NCI-H2196 (cell line): Measurements from ENCODE around the gene ADAM12.
A peak's percentile ranks its signal among the peaks of the same experiment; 100 is the strongest.
"Not testable (repeated sequence)": the region's sequence is repeated elsewhere in the genome, so short reads cannot be mapped to it uniquely, and the experiment has no call there.

Experiments used
- DNase-seq: peaks from one replicate; lab custom pipeline; 2025; ENCODE audit not compliant: unreplicated experiment; lab: John Stamatoyannopoulos, UW

The ADAM12 gene

DNA sequence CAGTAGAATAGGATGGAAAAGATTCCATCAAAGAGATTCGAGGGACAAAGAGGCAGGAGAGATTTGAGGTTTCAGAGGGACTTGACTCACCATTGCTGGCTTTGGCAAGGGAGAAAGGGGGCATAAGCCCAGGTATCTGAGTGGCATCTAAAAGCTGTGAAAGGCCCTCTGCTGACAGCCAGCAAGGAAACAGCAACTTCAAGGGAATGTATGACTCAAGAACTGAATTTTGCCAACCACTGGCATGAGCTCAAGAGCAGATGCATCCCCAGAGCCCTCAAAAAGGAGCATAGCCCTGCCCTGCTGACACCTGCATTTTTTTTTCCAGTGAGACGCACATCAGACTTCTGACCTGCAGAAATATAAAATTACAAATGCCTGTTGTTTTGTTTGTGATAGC lies 19.6 kb upstream of the ADAM12 start:
- DNase-seq, result no peak

GRCh38 chr10:126405239-126405775 lies 17.0 kb upstream of the ADAM12 start:
- DNase-seq, result no peak

DNA sequence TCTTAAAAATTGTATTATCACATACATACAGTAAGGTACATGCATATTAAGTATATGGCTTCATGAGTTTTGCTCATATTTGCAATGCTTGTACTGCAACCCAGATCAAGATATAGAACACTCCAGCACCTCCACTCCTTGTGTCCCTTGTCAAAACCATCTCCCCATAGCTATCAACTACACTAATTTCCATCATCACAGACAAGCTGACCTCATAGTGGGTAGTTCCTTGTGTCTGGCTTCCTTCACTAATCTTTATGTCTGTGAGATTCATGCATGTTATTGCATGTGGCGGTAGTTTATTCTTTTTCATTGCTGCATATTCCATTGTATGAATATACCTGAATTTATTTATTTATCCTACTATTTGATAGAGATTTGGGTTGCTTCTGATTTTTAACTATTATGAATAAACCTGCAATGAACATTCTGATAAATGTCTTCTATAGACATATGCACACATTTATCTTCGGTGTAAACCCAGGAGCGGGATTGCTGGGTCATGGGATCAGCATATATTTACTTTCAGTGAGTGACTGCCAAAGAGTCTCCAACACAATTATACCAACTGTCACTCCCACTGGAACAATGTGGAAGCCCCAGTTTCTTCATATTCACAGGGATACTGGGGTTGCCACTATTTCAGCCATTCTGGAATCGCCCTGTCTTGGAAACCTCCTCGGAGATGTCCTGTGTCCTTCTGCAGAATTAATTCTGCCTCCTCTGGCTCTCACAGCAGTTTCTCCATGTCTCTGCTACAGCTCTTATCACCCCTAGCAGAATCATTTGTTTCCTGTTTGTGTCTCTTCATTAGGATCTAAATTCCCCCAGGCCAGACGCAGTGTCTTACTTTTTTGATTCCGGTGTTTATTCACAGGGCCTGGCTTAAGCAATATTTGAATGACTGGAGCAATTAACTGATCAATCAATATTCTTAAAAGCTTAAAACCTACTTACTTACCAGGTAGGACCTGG lies 14.7 kb upstream of the ADAM12 start:
- DNase-seq, result no peak

DNA sequence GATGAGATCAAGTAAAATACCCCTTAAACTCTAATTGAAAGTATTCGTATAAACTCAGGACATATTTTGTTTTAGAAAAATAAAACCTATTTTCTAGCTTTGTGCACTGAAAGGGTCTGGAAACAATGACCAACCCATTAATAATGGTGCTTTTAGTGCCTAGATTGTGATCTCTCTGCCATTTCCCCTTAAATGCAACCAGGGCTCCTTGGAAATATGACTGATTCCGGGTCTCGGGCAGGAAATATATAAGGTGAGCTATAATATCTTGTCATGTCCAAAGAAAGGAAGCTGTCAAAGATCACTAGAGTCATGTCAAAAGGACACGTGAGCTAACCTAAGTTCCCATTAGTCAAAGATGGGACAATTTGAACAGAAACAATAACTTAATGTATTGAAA lies 12.4 kb upstream of the ADAM12 start:
- no peak for DNase-seq

GRCh38 chr10:126398924-126399323 lies 10.6 kb upstream of the ADAM12 start:
- no peak for DNase-seq

GRCh38 chr10:126398383-126398743 lies 10.1 kb upstream of the ADAM12 start:
- DNase-seq, result no peak

GRCh38 chr10:126397640-126398382 lies 9.5 kb upstream of the ADAM12 start:
- DNase-seq, result no peak

- no peak for DNase-seq
Measured at GRCh38 chr10:126397156-126397555, 8.9 kb upstream of the ADAM12 start.

- no peak for DNase-seq
Measured at GRCh38 chr10:126394948-126395347, 6.7 kb upstream of the ADAM12 start.

DNA sequence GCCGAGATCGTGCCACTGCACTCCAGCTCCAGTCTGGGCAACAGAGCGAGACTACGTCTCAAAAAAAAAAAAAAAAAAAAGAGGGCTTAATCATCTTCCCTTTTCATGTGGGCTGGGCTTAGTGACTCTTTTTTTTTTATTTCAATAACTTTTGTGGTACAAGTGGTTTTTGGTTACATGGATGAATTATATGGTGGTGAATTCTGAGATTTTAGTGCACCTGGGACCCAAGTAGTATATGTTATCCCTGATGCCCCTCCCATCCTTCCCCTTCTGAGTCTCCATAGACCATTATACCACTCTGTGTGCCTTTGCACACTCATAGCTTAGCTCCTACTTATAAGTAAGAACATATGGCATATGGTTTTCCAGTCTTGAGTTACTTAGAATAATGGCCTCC lies 4.8 kb upstream of the ADAM12 start:
- no peak for DNase-seq

GRCh38 chr10:126392469-126392868 lies 4.2 kb upstream of the ADAM12 start:
- no peak for DNase-seq

GRCh38 chr10:126392068-126392467 lies 3.8 kb upstream of the ADAM12 start:
- DNase-seq, result no peak

GRCh38 chr10:126391192-126391885 lies 3.1 kb upstream of the ADAM12 start:
- no peak for DNase-seq

GRCh38 chr10:126390324-126390723 lies 2.0 kb upstream of the ADAM12 start:
- DNase-seq, result no peak

- DNase-seq, result peak; percentile 48
Measured at GRCh38 chr10:126387041-126387921, 996 bp downstream of the ADAM12 start.

DNA sequence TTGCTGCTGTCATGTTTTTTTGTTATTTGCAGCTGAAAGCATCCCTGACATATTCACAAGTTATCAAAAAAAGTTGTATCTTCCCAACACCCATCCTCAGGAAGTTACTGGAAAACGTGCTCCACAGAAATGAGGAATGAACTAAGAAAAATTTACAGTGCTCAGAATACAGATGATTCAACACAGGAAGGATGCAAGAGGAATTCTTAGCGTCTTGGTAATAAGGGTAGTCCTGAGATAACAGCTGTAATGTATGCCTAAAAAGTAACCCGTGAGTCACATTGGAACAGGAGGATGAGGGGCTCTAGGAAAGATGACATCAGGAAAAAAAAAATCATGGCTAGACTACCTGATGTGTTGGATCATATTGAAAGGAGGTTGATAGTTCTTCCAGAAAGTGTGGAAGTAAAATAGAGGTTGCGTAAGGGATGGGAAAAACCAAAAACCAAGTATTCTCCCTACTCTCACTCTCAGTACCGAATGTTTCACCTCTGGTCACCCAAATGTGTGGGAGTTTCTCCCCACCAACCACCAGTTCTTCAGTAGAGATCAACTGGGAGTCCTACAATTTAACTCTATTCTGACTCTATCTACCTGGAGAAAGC lies 3.9 kb downstream of the ADAM12 start:
- DNase-seq, result no peak

- DNase-seq, result no peak
Measured at GRCh38 chr10:126380352-126381076, 7.8 kb downstream of the ADAM12 start.

DNA sequence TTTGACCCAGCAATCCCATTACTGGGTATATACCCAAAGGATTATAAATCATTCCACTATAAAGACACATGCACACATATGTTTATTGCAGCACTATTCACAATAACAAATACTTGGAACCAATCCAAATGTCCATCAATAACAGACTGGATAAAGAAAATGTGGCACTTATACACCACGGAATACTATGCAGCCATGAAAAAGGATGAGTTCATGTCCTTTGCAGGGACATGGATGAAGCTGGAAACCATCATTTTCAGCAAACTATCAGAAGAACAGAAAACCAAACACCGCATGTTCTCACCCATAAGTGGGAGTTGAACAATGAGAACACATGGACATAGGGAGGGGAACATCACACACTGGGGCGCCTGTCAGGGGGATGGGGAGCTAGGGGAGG lies 9.1 kb downstream of the ADAM12 start:
- not testable (repeated sequence) for DNase-seq

DNA sequence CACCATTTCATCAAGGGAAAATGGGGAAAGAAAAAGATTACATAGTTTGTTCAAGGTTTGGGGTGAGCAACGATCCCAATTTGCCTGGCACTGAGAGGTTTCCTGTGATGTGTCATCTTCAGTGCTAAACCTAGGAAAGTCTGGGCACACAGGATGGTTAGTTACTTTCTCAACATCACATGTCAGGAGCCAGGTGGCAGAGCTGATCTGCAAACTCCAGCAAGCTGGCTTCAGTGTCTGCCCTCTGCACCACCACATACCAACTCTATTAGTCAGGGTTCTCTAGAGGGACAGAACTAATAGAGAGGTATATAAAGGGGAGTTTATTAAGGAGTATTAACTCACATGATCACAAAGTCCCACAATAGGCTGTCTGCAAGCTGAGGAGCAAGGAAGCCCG lies 11.3 kb downstream of the ADAM12 start:
- DNase-seq, result no peak
